B cell (primary cell): ENCODE data around the gene ANKDD1A. TPM values are rescaled to one million over a fixed set of nuclear protein-coding genes. Genes with fewer than 3 reads are reported as not detected.

Experiments used
- ATAC-seq: fragments of 200-7000 bp; cut with Tn5 transposase; one replicate; pipeline ENCODE4 v1.10.0; 2021; ENCODE audit warnings: low read depth, mild to moderate bottlenecking, moderate number of reproducible peaks, moderate library complexity
- CTCF ChIA-PET: fragments of 350-600 bp; sonication (Branson Sonifier 250); formaldehyde crosslinking; loops from one replicate; lab custom pipeline; 2021; ENCODE audit warnings: antibody characterized with exemption, inconsistent platforms; lab: Charles Lee
- POLR2A ChIA-PET: fragments of 350-600 bp; sonication (Branson Sonifier 250); formaldehyde crosslinking; loops from one replicate; lab custom pipeline; 2021; ENCODE audit warnings: antibody characterized with exemption; lab: Charles Lee
- DNase-seq: peaks from one replicate; pipeline ENCODE4 v3.0.0; 2013
- H2AFZ ChIP-seq: 2 replicates; pipeline ENCODE4 v1.6.1; 2012; ENCODE audit warnings: mild to moderate bottlenecking, low read depth, low read length; ENCODE audit not compliant: insufficient read depth, poor library complexity, severe bottlenecking
- H3K27ac ChIP-seq, 2 donors: 1 replicate in 1 of 2; 2 replicates in 1 of 2; pipeline ENCODE4 v1.5.1; 2012 to 2013; ENCODE audit warnings: low read length in 2 of 2, mild to moderate bottlenecking in 2 of 2, moderate library complexity in 1 of 2
- H3K27me3 ChIP-seq, 4 experiments: fragments of 200-600 bp in 1 of 4; sonication (generic) in 1 of 4; replicated peaks in 1 of 4; 1 replicate in 2 of 4; 2 replicates in 2 of 4; pipeline versions ENCODE4 v1.6.1 to v1.7.0; 2013 to 2016; ENCODE audit warnings: low read length in 3 of 4, mild to moderate bottlenecking in 2 of 4, mixed read lengths in 1 of 4, moderate library complexity in 1 of 4; ENCODE audit not compliant: insufficient read depth in 4 of 4, control insufficient read depth in 3 of 4; ENCODE audit errors: control extremely low read depth in 1 of 4
- H3K36me3 ChIP-seq, 2 experiments: replicated peaks in 1 of 2; 1 replicate in 1 of 2; 2 replicates in 1 of 2; pipeline versions ENCODE4 v1.6.1 to v1.7.1; 2013; ENCODE audit warnings: low read length in 1 of 2; ENCODE audit not compliant: insufficient read depth in 2 of 2, control insufficient read depth in 1 of 2; ENCODE audit errors: control extremely low read depth in 1 of 2, extremely low read depth in 1 of 2
- H3K4me1 ChIP-seq, 2 donors: fragments of 200-600 bp in 1 of 2; sonication (generic) in 1 of 2; 1 replicate in 1 of 2; 2 replicates in 1 of 2; pipeline versions ENCODE4 v1.5.1 to v1.6.1; 2013 to 2017; ENCODE audit warnings: low read length in 2 of 2; ENCODE audit not compliant: control insufficient read depth in 2 of 2, insufficient read depth in 2 of 2
- H3K4me2 ChIP-seq: replicated peaks from 2 replicates; pipeline ENCODE3; 2012; ENCODE audit warnings: mild to moderate bottlenecking, low read depth, low read length; ENCODE audit not compliant: poor library complexity, severe bottlenecking
- H3K4me3 ChIP-seq, 5 experiments: fragments of 200-600 bp in 1 of 5; sonication (generic) in 1 of 5; 1 replicate in 3 of 5; 2 replicates in 2 of 5; pipeline versions ENCODE4 v1.5.1 to v1.7.0; 2011 to 2016; ENCODE audit warnings: low read length in 4 of 5, mild to moderate bottlenecking in 4 of 5, low read depth in 2 of 5, control low read depth in 1 of 5, moderate library complexity in 1 of 5; ENCODE audit not compliant: insufficient read depth in 1 of 5; ENCODE audit errors: control extremely low read depth in 1 of 5, extremely low read depth in 1 of 5
- H3K79me2 ChIP-seq: fragments of 200-600 bp; sonication (generic); one replicate; pipeline ENCODE4 v1.6.0; 2016; ENCODE audit warnings: low read length; ENCODE audit not compliant: control insufficient read depth, insufficient read depth
- H3K9ac ChIP-seq: fragments of 200-600 bp; sonication (generic); 2 replicates; pipeline ENCODE4 v1.6.1; 2017; ENCODE audit warnings: mild to moderate bottlenecking, low read length, moderate library complexity
- H3K9me3 ChIP-seq, 3 donors: one replicate each; pipeline versions ENCODE4 v1.6.1 to v1.7.1; 2013; ENCODE audit warnings: low read length in 2 of 3; ENCODE audit not compliant: control insufficient read depth in 2 of 3, insufficient read depth in 1 of 3; ENCODE audit errors: control extremely low read depth in 1 of 3
- H4K20me1 ChIP-seq: 2 replicates; pipeline ENCODE4 v1.6.0; 2012; ENCODE audit warnings: mild to moderate bottlenecking, low read length; ENCODE audit not compliant: insufficient read depth, control insufficient read depth, poor library complexity, severe bottlenecking
- H3K27ac Mint-ChIP-seq: one replicate; pipeline ENCODE4 v1.8.0; 2021; ENCODE audit warnings: mixed read lengths
- H3K27me3 Mint-ChIP-seq: one replicate; pipeline ENCODE4 v1.8.0; 2021; ENCODE audit warnings: mixed read lengths
- H3K4me1 Mint-ChIP-seq: one replicate; pipeline ENCODE4 v1.8.0; 2021; ENCODE audit warnings: mixed read lengths
- H3K4me3 Mint-ChIP-seq: one replicate; pipeline ENCODE4 v1.8.0; 2021; ENCODE audit warnings: mixed read lengths
- H3K9me3 Mint-ChIP-seq: one replicate; pipeline ENCODE4 v1.8.0; 2022; ENCODE audit warnings: mixed read lengths; ENCODE audit not compliant: insufficient read depth
- EZH2 ChIP-seq: IDR thresholded peaks from 2 replicates; pipeline ENCODE4 v1.6.1; 2012; ENCODE audit warnings: borderline replicate concordance, low read depth, mild to moderate bottlenecking, moderate library complexity, low read length; ENCODE audit not compliant: insufficient read depth, poor library complexity, severe bottlenecking
- WGBS: methylation state at CpG from one replicate; pipeline ENCODE4 v1.1.5; 2013; ENCODE audit warnings: missing lambda C conversion rate; ENCODE audit not compliant: insufficient coverage; 5-methylcytosine and 5-hydroxymethylcytosine counted together
- intact Hi-C: fragments of 100-400 bp; cut with micrococcal nuclease; formaldehyde crosslinking; loops from one replicate; pipeline ENCODE4 v1.10.0; 2022
- polyA plus RNA-seq: library from polyadenylated mRNA; depleted of rRNA; stranded (reverse); fragments of >200 nt; gene quantifications from 2 replicates; pipeline ENCODE4 v1.2.3, GENCODE V29; 2012
- total RNA-seq, 2 donors: library from RNA; stranded (reverse); fragments of 120-200 nt in 1 of 2; gene quantifications; 1 replicate in 1 of 2; 2 replicates in 1 of 2; pipeline versions ENCODE4 v1.2.3 to v1.2.4, GENCODE V29; 2013 to 2022
- TF ChIP-seq, protein P1 (sequence below): fragments of 200-600 bp; IDR thresholded peaks from one replicate; pipeline ENCODE4 v1.8.0; 2022; ENCODE audit warnings: antibody characterized with exemption, mild to moderate bottlenecking

ANKDD1A gene
- total and polyA plus RNA-seq, 2 donors (not counting 1 experiment from before 2014, with no cell fraction given), result 2.6 to 2.7 TPM

DNA sequence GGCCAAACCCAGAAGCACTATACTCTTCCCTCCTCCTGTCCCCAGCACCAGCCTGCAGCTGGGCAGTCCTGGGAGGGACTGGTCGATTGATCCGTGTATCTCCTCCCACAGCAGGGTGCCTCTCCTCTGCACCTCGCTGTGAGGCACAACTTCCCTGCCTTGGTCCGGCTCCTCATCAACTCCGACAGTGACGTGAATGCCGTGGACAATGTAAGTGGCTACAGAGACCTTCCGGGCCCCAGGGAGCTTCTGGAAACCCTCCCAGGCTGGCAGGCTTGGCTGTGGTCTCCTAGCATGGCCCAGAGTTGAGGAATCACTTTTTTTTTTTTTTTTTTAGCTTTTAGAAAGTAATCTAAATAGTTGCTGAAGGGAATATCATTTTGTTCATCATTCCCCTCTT is 30.7 kb downstream of the ANKDD1A start:
- intact Hi-C loops, result no loop called here
- Histone ChIP-seq H3K27ac (no peak overlapping the region), H3K4me3 (no peak overlapping the region), H3K4me2 (no peak overlapping the region), H3K27me3 (no peaks in the 10 kb centered on the region), H2AFZ (no peak overlapping the region), H3K9me3 (no peaks in the 10 kb centered on the region), H4K20me1 (no peaks in the 10 kb centered on the region), H3K36me3 (no peaks in the 10 kb centered on the region), H3K4me1 (no peaks in the 10 kb centered on the region), H3K79me2 (no peaks in the 10 kb centered on the region), H3K9ac (no peak overlapping the region)
- DNase-seq, result no peak
- POLR2A ChIA-PET, result no interaction called here
- Mint-ChIP-seq H3K4me3 (no peak overlapping the region), H3K27me3 (no peaks in the 10 kb centered on the region), H3K27ac (no peak overlapping the region), H3K4me1 (peaks cover 2% of the 10 kb centered on the region), H3K9me3 (no peaks in the 10 kb centered on the region)
- TF ChIP-seq, protein P1, sequence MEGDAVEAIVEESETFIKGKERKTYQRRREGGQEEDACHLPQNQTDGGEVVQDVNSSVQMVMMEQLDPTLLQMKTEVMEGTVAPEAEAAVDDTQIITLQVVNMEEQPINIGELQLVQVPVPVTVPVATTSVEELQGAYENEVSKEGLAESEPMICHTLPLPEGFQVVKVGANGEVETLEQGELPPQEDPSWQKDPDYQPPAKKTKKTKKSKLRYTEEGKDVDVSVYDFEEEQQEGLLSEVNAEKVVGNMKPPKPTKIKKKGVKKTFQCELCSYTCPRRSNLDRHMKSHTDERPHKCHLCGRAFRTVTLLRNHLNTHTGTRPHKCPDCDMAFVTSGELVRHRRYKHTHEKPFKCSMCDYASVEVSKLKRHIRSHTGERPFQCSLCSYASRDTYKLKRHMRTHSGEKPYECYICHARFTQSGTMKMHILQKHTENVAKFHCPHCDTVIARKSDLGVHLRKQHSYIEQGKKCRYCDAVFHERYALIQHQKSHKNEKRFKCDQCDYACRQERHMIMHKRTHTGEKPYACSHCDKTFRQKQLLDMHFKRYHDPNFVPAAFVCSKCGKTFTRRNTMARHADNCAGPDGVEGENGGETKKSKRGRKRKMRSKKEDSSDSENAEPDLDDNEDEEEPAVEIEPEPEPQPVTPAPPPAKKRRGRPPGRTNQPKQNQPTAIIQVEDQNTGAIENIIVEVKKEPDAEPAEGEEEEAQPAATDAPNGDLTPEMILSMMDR, result no peak
- no peak for TF ChIP-seq EZH2
- 95% methylated on average over 8 of the region's 8 CpGs for WGBS
- no peak for ATAC-seq
- CTCF ChIA-PET, result interaction anchor here (1.4 kb wide), 1 partner anchor 214 kb away, joined by 4 read pairs; no protein-coding TSS in a partner anchor

DNA sequence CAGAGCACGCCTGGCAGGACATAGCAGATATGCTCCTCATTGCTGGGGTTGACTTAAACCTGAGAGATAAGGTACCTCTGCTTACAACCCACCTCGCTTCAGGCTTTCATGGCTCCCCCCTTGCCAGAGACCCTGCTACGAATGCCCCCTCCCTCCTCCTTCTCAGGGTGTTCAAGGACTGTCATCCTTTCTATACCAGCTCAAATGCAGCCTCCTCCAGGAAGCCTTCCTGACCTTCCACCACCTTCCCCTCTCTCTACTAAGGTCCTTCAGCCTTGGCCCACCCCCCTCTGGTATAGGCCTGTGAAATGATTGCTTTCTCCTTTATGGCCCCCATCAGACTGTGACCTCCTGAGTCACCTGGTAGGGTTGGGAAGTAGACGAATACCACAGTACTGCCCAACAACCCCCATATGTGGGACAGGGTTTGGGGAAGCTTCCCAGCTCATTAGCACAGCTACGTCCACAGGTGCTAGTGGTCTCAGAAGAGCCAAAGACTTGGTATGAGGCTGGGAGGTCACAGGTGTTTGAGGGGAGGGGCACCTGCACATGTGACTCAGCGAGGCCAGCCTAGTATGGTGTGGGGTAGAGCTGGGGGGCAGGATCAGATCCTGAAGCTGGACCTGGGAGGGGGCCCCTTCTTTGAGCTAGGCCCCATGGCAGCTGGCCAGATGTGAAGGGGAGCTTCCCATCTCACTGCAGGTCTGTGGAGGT is 32.0 kb downstream of the ANKDD1A start:
- intact Hi-C loops, result no loop called here
- ChIA-PET POLR2A (no interaction called here), CTCF (no interaction called here)
- 98% methylated on average over 5 of the region's 6 CpGs for WGBS
- H2AFZ ChIP-seq, result no peak overlapping the region
- Mint-ChIP-seq H3K27me3 (no peaks in the 10 kb centered on the region), H3K9me3 (no peaks in the 10 kb centered on the region), H3K4me3 (no peak overlapping the region), H3K27ac (no peak overlapping the region), H3K4me1 (no peaks in the 10 kb centered on the region)
- H3K79me2 ChIP-seq, result no peaks in the 10 kb centered on the region
- no peak overlapping the region for H3K4me2 ChIP-seq
- H3K27me3 ChIP-seq, result no peaks in the 10 kb centered on the region
- H3K36me3 ChIP-seq, result no peaks in the 10 kb centered on the region
- H3K4me3 ChIP-seq, result no peak overlapping the region
- TF ChIP-seq, protein P1, result no peak
- no peak for TF ChIP-seq EZH2
- ATAC-seq (no peak), DNase-seq (no peak)
- H3K9me3 ChIP-seq, result no peaks in the 10 kb centered on the region
- no peaks in the 10 kb centered on the region for H3K4me1 ChIP-seq
- H4K20me1 ChIP-seq, result no peaks in the 10 kb centered on the region
- H3K27ac ChIP-seq, result no peak overlapping the region
- H3K9ac ChIP-seq, result no peak overlapping the region
